NCI-H2196 treated with DMSO at 0.1 percent for 48 hours (cell line): ENCODE data around the gene SPSB3.

Source experiments
- DNase-seq: peaks from one replicate; lab custom pipeline; 2025; ENCODE audit not compliant: unreplicated experiment; lab: John Stamatoyannopoulos, UW

Gene SPSB3

GRCh38 chr16:1775846-1776671 lies 6.3 kb downstream of the SPSB3 start:
- DNase-seq = no peak

GRCh38 chr16:1775006-1775845 lies 7.1 kb downstream of the SPSB3 start:
- DNase-seq = no peak

GRCh38 chr16:1774448-1774780 lies 8.0 kb downstream of the SPSB3 start:
- no peak for DNase-seq

GRCh38 chr16:1773703-1774447 lies 8.5 kb downstream of the SPSB3 start:
- DNase-seq = no peak

GRCh38 chr16:1772908-1773702 lies 9.3 kb downstream of the SPSB3 start, which contains the start of gene MRPS34:
Gene MRPS34 (minus strand): TSS chr16:1773134. CDS start chr16:1773119, 15 bp downstream.
- peak; percentile 76 for DNase-seq

GRCh38 chr16:1772362-1772907 lies 9.9 kb downstream of the SPSB3 start, which contains the start of gene EME2:
Gene EME2 (plus strand): TSS chr16:1772810. CDS start chr16:1773228, 418 bp downstream.
- no peak for DNase-seq

- no peak for DNase-seq
Observed at GRCh38 chr16:1771864-1772361, 10.5 kb downstream of the SPSB3 start.

GRCh38 chr16:1771188-1771863 lies 11.0 kb downstream of the SPSB3 start, which contains the start of gene NME3:
Gene NME3 (minus strand): TSS chr16:1771543. CDS start chr16:1771534, 9 bp downstream.
- DNase-seq = peak; percentile 47

- peak; percentile 88 for DNase-seq
Observed at GRCh38 chr16:1770328-1771187, 11.8 kb downstream of the SPSB3 start.

- DNase-seq = no peak
Observed at GRCh38 chr16:1769402-1770300, 12.7 kb downstream of the SPSB3 start.

- no peak for DNase-seq
Observed at GRCh38 chr16:1768767-1769401, 13.5 kb downstream of the SPSB3 start.

GRCh38 chr16:1768061-1768766 lies 14.2 kb downstream of the SPSB3 start:
- DNase-seq = no peak

GRCh38 chr16:1767116-1767994 lies 15.0 kb downstream of the SPSB3 start:
- no peak for DNase-seq

- no peak for DNase-seq
Observed at GRCh38 chr16:1766701-1767100, 15.7 kb downstream of the SPSB3 start.

GRCh38 chr16:1766231-1766630 lies 16.1 kb downstream of the SPSB3 start:
- no peak for DNase-seq
